Panc1 (cell line): ENCODE results near the gene SLC34A1. TPM values are rescaled to one million over a fixed set of nuclear protein-coding genes. Genes with fewer than 3 reads are reported as not detected.

Experiments used
- ATAC-seq: fragments of 200-7000 bp; cut with Tn5 transposase; 2 replicates; pipeline ENCODE4 v1.9.1; 2020; ENCODE audit warnings: mild to moderate bottlenecking, moderate library complexity
- BruUV-seq: library from RNA; stranded (reverse); fragments of 400-500 nt; replicated peaks from 2 replicates; lab custom pipeline; 2021; lab: Mats Ljungman, UMichigan
- CTCF ChIA-PET: fragments of 300-600 bp; sonication (Branson Sonifier 250); formaldehyde crosslinking; loops from one replicate; lab custom pipeline; 2022; ENCODE audit warnings: antibody characterized with exemption; lab: Charles Lee
- POLR2A ChIA-PET: fragments of 300-600 bp; sonication (Branson Sonifier 250); formaldehyde crosslinking; loops from one replicate; lab custom pipeline; 2022; ENCODE audit warnings: antibody characterized with exemption; lab: Charles Lee
- DNase-seq: peaks from one replicate; pipeline ENCODE4 v3.0.0-alpha.2; 2010; ENCODE audit warnings: low read depth, low spot score
- H3K27ac ChIP-seq: 2 replicates; pipeline ENCODE4 v1.5.1; 2011; ENCODE audit warnings: mild to moderate bottlenecking, low read length, inconsistent platforms
- H3K27me3 ChIP-seq: fragments of 200-500 bp; sonication (Bioruptor generic); 2 replicates; pipeline ENCODE4 v1.6.0; 2014; ENCODE audit warnings: low read length, inconsistent platforms; ENCODE audit not compliant: control insufficient read depth, insufficient read depth
- H3K36me3 ChIP-seq: fragments of 200-500 bp; sonication (Bioruptor generic); 2 replicates; pipeline ENCODE4 v1.5.1; 2014; ENCODE audit warnings: inconsistent platforms, mild to moderate bottlenecking, low read length, moderate library complexity; ENCODE audit not compliant: control insufficient read depth, insufficient read depth
- H3K4me1 ChIP-seq: 2 replicates; pipeline ENCODE4 v1.5.1; 2011; ENCODE audit warnings: inconsistent platforms, mild to moderate bottlenecking, low read length, moderate library complexity; ENCODE audit not compliant: control insufficient read depth, insufficient read depth
- H3K4me3 ChIP-seq, 2 experiments: 2 replicates each; pipeline ENCODE4 v1.5.1; 2011 to 2012; ENCODE audit warnings: low read depth in 2 of 2, low read length in 2 of 2, mild to moderate bottlenecking in 2 of 2, inconsistent platforms in 1 of 2, moderate library complexity in 1 of 2
- H3K9me3 ChIP-seq: fragments of 200-500 bp; sonication (Bioruptor generic); 2 replicates; pipeline ENCODE4 v1.5.1; 2014; ENCODE audit warnings: low read depth, mild to moderate bottlenecking, inconsistent platforms, low read length, moderate library complexity; ENCODE audit not compliant: control insufficient read depth, insufficient read depth
- POLR2AphosphoS5 ChIP-seq: IDR thresholded peaks from 2 replicates; pipeline ENCODE4 v1.6.1; 2012; ENCODE audit warnings: mild to moderate bottlenecking, low read depth, low read length, moderate library complexity
- SIN3A ChIP-seq: IDR thresholded peaks from 2 replicates; pipeline ENCODE4 v1.6.1; 2012; ENCODE audit warnings: low read depth, mild to moderate bottlenecking, low read length, moderate library complexity, borderline replicate concordance; ENCODE audit not compliant: insufficient read depth
- in situ Hi-C: cut with HindIII; loops from 2 replicates; pipeline ENCODE4 v1.10.0; 2016; ENCODE audit warnings: low sequenced_read_pairs, low pct_unique_long_range_greater_than_20kb
- intact Hi-C: fragments of 100-400 bp; cut with micrococcal nuclease; formaldehyde crosslinking; loops from one replicate; pipeline ENCODE4 v1.10.0; 2022; ENCODE audit not compliant: unreplicated experiment
- total RNA-seq: library from RNA; stranded (reverse); gene quantifications from one replicate; pipeline ENCODE4 v1.2.1, GENCODE V29; 2021; ENCODE audit not compliant: unreplicated experiment
- TF ChIP-seq, protein P1 (sequence below): fragments of 450-650 bp; IDR thresholded peaks from 2 replicates; pipeline ENCODE4 v1.5.1; 2017; ENCODE audit warnings: mild to moderate bottlenecking

SLC34A1 gene
- total RNA-seq, 1 experiment from 2014 or later, result not detected

DNA sequence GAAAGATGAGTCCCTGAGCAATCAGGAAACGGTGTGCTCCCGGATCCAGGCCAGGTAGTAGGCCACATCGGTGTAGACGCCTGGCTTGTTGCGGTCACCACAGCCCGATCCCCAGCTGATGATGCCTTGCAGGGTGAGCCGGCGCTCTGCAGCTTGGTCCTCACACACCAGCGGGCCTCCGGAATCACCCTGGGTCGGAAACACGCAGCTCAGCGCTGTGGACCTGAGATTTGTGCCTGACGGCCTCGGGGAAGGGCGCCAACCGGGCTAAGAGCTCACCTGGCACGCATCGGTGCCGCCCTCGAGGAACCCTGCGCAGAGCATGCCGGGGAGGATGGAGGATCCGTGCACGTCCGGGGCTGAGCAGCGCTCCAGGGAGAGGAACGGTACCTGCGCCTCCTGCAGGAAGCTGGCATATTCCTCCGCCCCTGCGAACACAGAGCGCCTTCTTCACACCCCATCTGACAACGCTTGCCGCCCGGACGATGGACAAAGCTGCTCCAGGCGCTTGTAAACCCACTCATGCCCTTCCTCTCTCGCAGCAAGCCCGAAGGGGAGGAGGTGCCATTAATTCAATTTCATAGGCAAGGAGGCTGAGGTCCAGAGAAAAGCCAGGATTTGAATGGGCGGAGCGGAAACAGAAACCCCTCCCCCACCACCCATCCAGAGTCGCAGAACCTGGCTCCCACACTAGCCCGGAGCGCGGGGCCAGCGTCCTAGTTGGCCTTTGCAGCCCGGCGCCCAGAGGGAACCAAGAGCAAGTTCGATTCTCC, 18.2 kb downstream of the SLC34A1 start:
- H3K4me3 ChIP-seq, result peak overlapping the region; percentile 60 to 86
- H3K27ac ChIP-seq, result peak overlapping the region; percentile 72
- ATAC-seq, result peak; percentile 79
- POLR2A ChIA-PET, result interaction anchor here (0.6 to 0.8 kb wide), 3 partner anchors 70 to 143 kb away, joined by 3 to 8 read pairs (median 7); no protein-coding TSS in a partner anchor
- H3K27me3 ChIP-seq, result no peaks in the 10 kb centered on the region
- H3K4me1 ChIP-seq, result peaks cover 10% of the 10 kb centered on the region
- TF ChIP-seq, protein P1, sequence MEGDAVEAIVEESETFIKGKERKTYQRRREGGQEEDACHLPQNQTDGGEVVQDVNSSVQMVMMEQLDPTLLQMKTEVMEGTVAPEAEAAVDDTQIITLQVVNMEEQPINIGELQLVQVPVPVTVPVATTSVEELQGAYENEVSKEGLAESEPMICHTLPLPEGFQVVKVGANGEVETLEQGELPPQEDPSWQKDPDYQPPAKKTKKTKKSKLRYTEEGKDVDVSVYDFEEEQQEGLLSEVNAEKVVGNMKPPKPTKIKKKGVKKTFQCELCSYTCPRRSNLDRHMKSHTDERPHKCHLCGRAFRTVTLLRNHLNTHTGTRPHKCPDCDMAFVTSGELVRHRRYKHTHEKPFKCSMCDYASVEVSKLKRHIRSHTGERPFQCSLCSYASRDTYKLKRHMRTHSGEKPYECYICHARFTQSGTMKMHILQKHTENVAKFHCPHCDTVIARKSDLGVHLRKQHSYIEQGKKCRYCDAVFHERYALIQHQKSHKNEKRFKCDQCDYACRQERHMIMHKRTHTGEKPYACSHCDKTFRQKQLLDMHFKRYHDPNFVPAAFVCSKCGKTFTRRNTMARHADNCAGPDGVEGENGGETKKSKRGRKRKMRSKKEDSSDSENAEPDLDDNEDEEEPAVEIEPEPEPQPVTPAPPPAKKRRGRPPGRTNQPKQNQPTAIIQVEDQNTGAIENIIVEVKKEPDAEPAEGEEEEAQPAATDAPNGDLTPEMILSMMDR, result peak; percentile 19
- no peak for TF ChIP-seq SIN3A
- in situ Hi-C loops, result no loop called here
- no peak for DNase-seq
- H3K36me3 ChIP-seq, result no peaks in the 10 kb centered on the region
- no peaks in the 10 kb centered on the region for H3K9me3 ChIP-seq
- BruUV-seq, result no TSS peak
- intact Hi-C loops, result loop anchor here (2.0 kb wide), 1 partner anchor 54 kb away; no protein-coding TSS in a partner anchor
- CTCF ChIA-PET, result interaction anchor here (0.6 to 4.3 kb wide), 12 partner anchors 10 to 289 kb away, joined by 3 to 34 read pairs (median 4); partner anchors contain the start of gene GRK6

DNA sequence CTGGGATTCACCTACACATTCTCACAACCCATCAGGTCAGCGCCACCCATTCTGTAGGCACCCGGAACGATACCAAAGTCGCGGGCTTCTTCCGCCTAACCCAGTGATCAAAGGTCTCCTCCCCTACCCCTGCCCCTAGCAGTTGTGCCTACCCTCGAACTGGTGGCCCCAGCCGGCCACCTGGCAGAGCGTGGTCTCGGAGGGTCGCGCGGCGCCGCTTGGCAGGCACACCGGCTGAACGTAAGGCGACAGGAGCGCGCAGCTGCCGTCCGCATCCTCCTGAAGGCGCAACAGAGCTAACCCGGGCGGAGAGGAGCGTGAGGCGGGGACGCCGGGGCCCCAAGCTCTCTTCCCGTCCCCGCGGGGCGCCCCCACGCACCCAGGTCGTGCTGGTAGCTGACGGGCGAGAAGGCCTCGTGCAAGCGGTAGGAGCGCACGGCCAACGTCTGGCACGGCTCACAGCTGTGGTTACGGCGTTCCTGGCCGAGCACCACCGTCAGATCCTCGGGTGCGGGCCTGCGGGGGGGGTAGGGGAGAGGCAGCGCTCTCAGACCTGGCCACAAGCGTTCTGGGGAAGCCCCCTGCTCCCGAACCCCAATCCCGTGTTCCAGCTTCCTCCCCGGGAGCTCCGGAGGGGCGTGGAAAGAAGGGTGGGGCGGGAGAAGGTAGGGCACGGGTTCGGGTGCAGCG, 19.0 kb downstream of the SLC34A1 start:
- in situ Hi-C loops, result no loop called here
- Histone ChIP-seq H3K27ac (peak overlapping the region; percentile 72), H3K4me3 (peak overlapping the region; percentile 60 to 86), H3K9me3 (no peaks in the 10 kb centered on the region), H3K36me3 (no peaks in the 10 kb centered on the region), H3K27me3 (no peaks in the 10 kb centered on the region), H3K4me1 (peaks cover 10% of the 10 kb centered on the region)
- ATAC-seq, result peak; percentile 63
- no TSS peak for BruUV-seq
- TF ChIP-seq, protein P1, result no peak
- 0 out of 2 replicates have a peak, but pooled peaks have one; percentile 2 for TF ChIP-seq SIN3A
- TF ChIP-seq POLR2AphosphoS5, result no peak
- intact Hi-C loops, result loop anchor here (2.0 kb wide), 1 partner anchor 54 kb away; no protein-coding TSS in a partner anchor
- ChIA-PET CTCF (interaction anchor here (0.6 to 4.3 kb wide), 13 partner anchors 13 to 289 kb away, joined by 3 to 34 read pairs (median 4); partner anchors contain the start of gene GRK6), POLR2A (interaction anchor here (0.7 to 1.0 kb wide), 4 partner anchors 27 to 85 kb away, joined by 3 to 8 read pairs (median 5); no protein-coding TSS in a partner anchor)
- no peak for DNase-seq
